ENCODE results near the gene LDLRAD3.

DNA sequence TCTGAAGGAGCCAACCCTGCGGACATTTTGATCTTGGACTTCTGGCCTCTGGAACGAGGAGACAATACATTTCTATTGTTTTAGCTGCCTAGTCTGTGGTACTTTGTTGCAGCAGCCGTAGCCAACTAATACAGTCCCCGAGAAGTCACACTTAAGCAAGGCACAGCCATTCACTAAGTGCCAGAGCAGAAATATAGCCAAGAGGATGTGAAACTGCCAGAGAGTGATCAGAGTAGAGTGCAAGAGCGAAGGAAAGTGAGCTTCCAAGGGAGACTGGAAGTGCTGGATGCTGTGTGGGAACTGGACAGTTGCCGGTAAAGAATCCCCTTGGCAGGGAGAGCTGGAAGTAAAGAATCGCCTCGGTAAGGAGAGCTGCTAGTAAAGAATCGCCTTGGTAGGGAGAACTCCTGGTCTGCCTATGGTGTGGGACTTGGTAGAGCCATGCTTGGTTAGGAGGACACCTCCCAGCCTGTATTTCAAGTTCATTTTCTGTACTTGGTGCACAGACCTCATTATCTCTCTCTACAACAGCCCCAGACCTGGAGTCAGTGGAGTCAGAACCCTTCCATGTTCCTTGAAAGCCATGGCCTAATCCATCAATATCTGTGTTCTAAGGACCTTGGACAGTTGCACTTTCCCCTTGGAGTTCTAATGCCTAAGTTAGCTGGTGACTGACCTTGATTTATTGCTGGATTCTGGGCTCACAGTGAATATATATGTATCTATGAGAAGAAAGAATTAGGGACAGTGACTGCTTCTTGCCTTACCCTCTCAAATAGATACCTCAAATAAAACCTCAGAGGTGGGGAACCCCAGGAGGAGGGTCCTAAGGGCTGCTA lies 162.1 kb downstream of the LDLRAD3 start:
- TF ChIP-seq POLR2A (IDR thresholded peaks at IDR 0.05; ENCODE audit: low read length) (peak; percentile 45), GATA1 (IDR thresholded peaks at IDR 0.05; ENCODE audit: low read depth, low read length) (no peak)

All from erythroblast (primary cell).